Transverse colon (tissue), 4 donors: ENCODE results near the gene EGLN1.

Experiments used
- CTCF ChIP-seq, 5 experiments: fragments of 200-600 bp in 3 of 5; fragments of 450-650 bp in 2 of 5; sonication (generic) in 3 of 5; IDR thresholded peaks; 1 replicate in 2 of 5; 2 replicates in 3 of 5; pipeline ENCODE4 v1.5.1; 2016 to 2017; ENCODE audit warnings: antibody characterized with exemption in 5 of 5, inconsistent platforms in 3 of 5, mild to moderate bottlenecking in 2 of 5, moderate library complexity in 1 of 5
- EP300 ChIP-seq: sonication (generic); formaldehyde crosslinking; IDR thresholded peaks from one replicate; pipeline ENCODE4 v1.6.1; 2017; ENCODE audit warnings: antibody characterized with exemption, low read depth
- POLR2A ChIP-seq: fragments of 450-650 bp; IDR thresholded peaks from one replicate; pipeline ENCODE4 v1.6.1; 2016; ENCODE audit warnings: antibody characterized with exemption, mild to moderate bottlenecking, moderate library complexity
- POLR2AphosphoS5 ChIP-seq, 3 donors: sonication (generic); formaldehyde crosslinking; IDR thresholded peaks; one replicate each; pipeline ENCODE4 v1.6.1; 2016; ENCODE audit warnings: antibody characterized with exemption in 3 of 3

GRCh38 chr1:231415018-231415583, 7.0 kb downstream of the EGLN1 start:
- TF ChIP-seq CTCF (IDR thresholded peaks at IDR 0.05) (no peak), POLR2A (no peak), POLR2AphosphoS5 (IDR thresholded peaks at IDR 0.05) (no peak), EP300 (no peak)
